Lung (tissue), 12 donors: ENCODE measurements around the gene SLFN14. TPM values are rescaled to one million over a fixed set of nuclear protein-coding genes. Genes with fewer than 3 reads are reported as not detected.
"Not testable (repeated sequence)": the region's sequence is repeated elsewhere in the genome, so short reads cannot be mapped to it uniquely, and the experiment has no call there.

ENCODE experiments used
- ATAC-seq: fragments of 200-7000 bp; cut with Tn5 transposase; one replicate; pipeline ENCODE4 v1.9.1; 2020; ENCODE audit warnings: moderate number of reproducible peaks; ENCODE audit not compliant: insufficient read depth, low FRiP score
- DNase-seq, 3 donors: peaks; one replicate each; pipeline ENCODE4 v3.0.0-alpha.2; 2013 to 2017
- H3K27ac ChIP-seq, 2 donors: one replicate each; pipeline ENCODE4 v1.5.1; 2013; ENCODE audit warnings: mild to moderate bottlenecking in 2 of 2, moderate library complexity in 2 of 2, control low read depth in 1 of 2, inconsistent platforms in 1 of 2, low read depth in 1 of 2, low read length in 1 of 2
- H3K27me3 ChIP-seq, 3 donors: one replicate each; pipeline ENCODE4 v1.5.1; 2013; ENCODE audit warnings: low read length in 2 of 3; ENCODE audit not compliant: control insufficient read depth in 3 of 3, insufficient read depth in 3 of 3
- H3K36me3 ChIP-seq, 4 donors: one replicate each; pipeline ENCODE4 v1.5.1; 2013; ENCODE audit warnings: low read length in 4 of 4, mild to moderate bottlenecking in 1 of 4, moderate library complexity in 1 of 4; ENCODE audit not compliant: control insufficient read depth in 4 of 4, insufficient read depth in 4 of 4
- H3K4me1 ChIP-seq, 5 donors: one replicate each; pipeline ENCODE4 v1.5.1; 2013; ENCODE audit warnings: low read length in 5 of 5, mild to moderate bottlenecking in 2 of 5, moderate library complexity in 1 of 5; ENCODE audit not compliant: control insufficient read depth in 5 of 5, insufficient read depth in 5 of 5
- H3K4me3 ChIP-seq: one replicate; pipeline ENCODE4 v1.5.1; 2013; ENCODE audit warnings: mild to moderate bottlenecking, control low read depth, moderate library complexity
- H3K9ac ChIP-seq, 2 donors: one replicate each; pipeline ENCODE4 v1.5.1; 2013; ENCODE audit warnings: low read length in 2 of 2, control low read depth in 1 of 2; ENCODE audit not compliant: insufficient read depth in 1 of 2
- H3K9me3 ChIP-seq, 4 donors: one replicate each; pipeline ENCODE4 v1.5.1; 2013; ENCODE audit warnings: low read length in 3 of 4, mild to moderate bottlenecking in 1 of 4, moderate library complexity in 1 of 4; ENCODE audit not compliant: control insufficient read depth in 4 of 4, insufficient read depth in 3 of 4
- CTCF ChIP-seq: IDR thresholded peaks from 2 replicates; pipeline ENCODE4 v1.5.1; 2012; ENCODE audit warnings: mild to moderate bottlenecking; ENCODE audit errors: control extremely low read depth, extremely low read depth
- WGBS, 2 donors: extraction: QIAGEN DNeasy Blood & Tissue Kit; methylation state at CpG; one replicate each; pipeline ENCODE4 v1.1.7; 2013; 5-methylcytosine and 5-hydroxymethylcytosine counted together
- polyA plus RNA-seq, 2 donors: library from polyadenylated mRNA; stranded (reverse); fragments of 200-250 nt; gene quantifications; one replicate each; pipeline ENCODE4 v1.2.1, GENCODE V29; 2013
- total RNA-seq, 2 donors: library from RNA; depleted of rRNA in 1 of 2; stranded (reverse); fragments of >200 nt in 1 of 2; gene quantifications; one replicate each; pipeline ENCODE4 v1.2.1, GENCODE V29; 2014 to 2021
- donor health status: control.
- donor health status: control.
- donor health status: Bipolar disorder and iron deficiency.
- donor health status: healthy.
- donor health status: DM: yes; HTN: yes; CAD: no.

The SLFN14 gene
- total and polyA plus RNA-seq, 4 donors = 0.34 to 2.3 TPM; not detected in 2

GRCh38 chr17:35531160-35531559, 29.5 kb downstream of the SLFN14 start:
- Histone ChIP-seq H3K27me3 (no peaks in the 10 kb centered on the region), H3K4me3 (no peak overlapping the region), H3K4me1 (peaks cover 0 to 26% (median 0%) of the 10 kb centered on the region in 5 donors), H3K9ac (no peak overlapping the region), H3K36me3 (no peaks in the 10 kb centered on the region), H3K27ac (no peak overlapping the region), H3K9me3 (no peaks in the 10 kb centered on the region)
- DNase-seq (no peak), ATAC-seq (no peak)
- no peak for TF ChIP-seq CTCF
- WGBS, 2 donors = 58 to 63% methylated on average over 1 of the region's 1 CpG

- Histone ChIP-seq H3K36me3 (no peaks in the 10 kb centered on the region), H3K4me3 (no peak overlapping the region), H3K27ac (no peak overlapping the region), H3K27me3 (no peaks in the 10 kb centered on the region), H3K4me1 (peaks cover 0 to 21% (median 0%) of the 10 kb centered on the region in 5 donors), H3K9ac (no peak overlapping the region), H3K9me3 (no peaks in the 10 kb centered on the region)
- DNase-seq = no peak
- 83 to 95% methylated on average over 8 of the region's 8 CpGs for WGBS, 2 donors
- ATAC-seq = no peak
- no peak for TF ChIP-seq CTCF
Measured at GRCh38 chr17:35529866-35530265, 30.8 kb downstream of the SLFN14 start.

GRCh38 chr17:35529326-35529725, 31.3 kb downstream of the SLFN14 start:
- 94 to 100% methylated on average over 1 of the region's 1 CpG for WGBS, 2 donors
- H3K9ac ChIP-seq, H3K9me3 ChIP-seq, H3K27ac ChIP-seq, DNase-seq, H3K27me3 ChIP-seq, ATAC-seq, H3K4me3 ChIP-seq, H3K36me3 ChIP-seq: not testable (repeated sequence)
- H3K4me1 ChIP-seq = peaks cover 0 to 16% (median 0%) of the 10 kb centered on the region in 5 donors

GRCh38 chr17:35523296-35523695, 37.3 kb downstream of the SLFN14 start:
- Histone ChIP-seq H3K9me3 (no peaks in the 10 kb centered on the region), H3K36me3 (no peaks in the 10 kb centered on the region), H3K9ac (no peak overlapping the region), H3K4me1 (peaks cover 0 to 11% (median 1%) of the 10 kb centered on the region in 5 donors), H3K4me3 (no peak overlapping the region), H3K27me3 (peaks cover 0 to 11% (median 0%) of the 10 kb centered on the region in 3 donors), H3K27ac (no peak overlapping the region)
- ATAC-seq (no peak), DNase-seq (no peak)
- 53 to 82% methylated on average over 4 of the region's 4 CpGs for WGBS, 2 donors
- TF ChIP-seq CTCF = no peak

GRCh38 chr17:35521654-35522256, 38.9 kb downstream of the SLFN14 start:
- H3K27ac ChIP-seq = not testable (repeated sequence)

More at GRCh38 chr17:35521654-35522256, 38.9 kb downstream of the SLFN14 start:
- 17 to 52% methylated on average over 5 of the region's 5 CpGs for WGBS, 2 donors
- not testable (repeated sequence) for H3K9ac ChIP-seq, H3K9me3 ChIP-seq, DNase-seq, ATAC-seq, H3K4me3 ChIP-seq, H3K36me3 ChIP-seq
- peaks cover 0 to 11% (median 1%) of the 10 kb centered on the region in 5 donors for H3K4me1 ChIP-seq
- peaks cover 0 to 11% (median 0%) of the 10 kb centered on the region in 3 donors for H3K27me3 ChIP-seq
